Left renal pelvis (tissue), 4 donors: Measurements from ENCODE around the gene ATXN1L. TPM values are rescaled to one million over a fixed set of nuclear protein-coding genes. Genes with fewer than 3 reads are reported as not detected.
"Not testable (repeated sequence)": the region's sequence is repeated elsewhere in the genome, so short reads cannot be mapped to it uniquely, and the experiment has no call there.

Experiments used
- DNase-seq, 4 donors: peaks; one replicate each; pipeline ENCODE4 v3.0.0-alpha.2; 2013; ENCODE audit warnings: low read depth in 4 of 4, low spot score in 3 of 4
- polyA plus RNA-seq, 4 donors: library from polyadenylated mRNA; unstranded; fragments of 120-200 nt; gene quantifications; one replicate each; pipeline ENCODE4 v1.2.1, GENCODE V29; 2013; ENCODE audit not compliant: insufficient read length in 4 of 4

ATXN1L gene
- polyA plus RNA-seq, 4 donors: 30.9 to 36.0 (median 35.0) TPM

GRCh38 chr16:71852158-71852557 lies 6.4 kb downstream of the ATXN1L start:
- DNase-seq: no peak

- DNase-seq: no peak
Measured at GRCh38 chr16:71852561-71852960, 6.8 kb downstream of the ATXN1L start.

- no peak for DNase-seq
Measured at GRCh38 chr16:71853413-71853812, 7.6 kb downstream of the ATXN1L start.

- DNase-seq: no peak
Measured at GRCh38 chr16:71854369-71854948, 8.7 kb downstream of the ATXN1L start.

GRCh38 chr16:71855937-71856662 lies 10.3 kb downstream of the ATXN1L start:
- DNase-seq: no peak

- DNase-seq: no peak
Measured at GRCh38 chr16:71859762-71860521, 14.2 kb downstream of the ATXN1L start.

GRCh38 chr16:71863995-71864394 lies 18.2 kb downstream of the ATXN1L start:
- no peak for DNase-seq

GRCh38 chr16:71865173-71865863 lies 19.5 kb downstream of the ATXN1L start:
- DNase-seq: no peak

GRCh38 chr16:71867175-71867574 lies 21.4 kb downstream of the ATXN1L start:
- DNase-seq: not testable (repeated sequence)

GRCh38 chr16:71867939-71868338 lies 22.2 kb downstream of the ATXN1L start:
- DNase-seq: no peak

- no peak for DNase-seq
Measured at GRCh38 chr16:71869089-71869488, 23.3 kb downstream of the ATXN1L start.

- no peak for DNase-seq
Measured at GRCh38 chr16:71870818-71871217, 25.0 kb downstream of the ATXN1L start.

GRCh38 chr16:71873199-71873598 lies 27.4 kb downstream of the ATXN1L start:
- no peak for DNase-seq

GRCh38 chr16:71878911-71879310 lies 33.1 kb downstream of the ATXN1L start:
- DNase-seq: no peak

- DNase-seq: no peak
Measured at GRCh38 chr16:71880176-71880575, 34.4 kb downstream of the ATXN1L start.

GRCh38 chr16:71882505-71883167 lies 36.9 kb downstream of the ATXN1L start:
- peak; percentile 56 to 80 (median 67) for DNase-seq

- peak; percentile 27 to 34 (median 30) for DNase-seq
Measured at GRCh38 chr16:71883168-71883848, 37.5 kb downstream of the ATXN1L start.

GRCh38 chr16:71883849-71884638 lies 38.3 kb downstream of the ATXN1L start, which contains the start of gene ZNF821:
Gene ZNF821 (minus strand): TSS chr16:71884182. CDS start chr16:71879946, 4,236 bp downstream.
- peak; percentile 58 to 83 (median 81) for DNase-seq

- no peak for DNase-seq
Measured at GRCh38 chr16:71885261-71885650, 39.5 kb downstream of the ATXN1L start.
